WTC11 (cell line): Measurements from ENCODE around the gene TACSTD2. TPM values are rescaled to one million over a fixed set of nuclear protein-coding genes. Genes with fewer than 3 reads are reported as not detected.
"Not testable (repeated sequence)": the region's sequence is repeated elsewhere in the genome, so short reads cannot be mapped to it uniquely, and the experiment has no call there.

Source experiments
- ATAC-seq: fragments of 200-7000 bp; cut with Tn5 transposase; 2 replicates; pipeline ENCODE4 v1.10.0; 2021; ENCODE audit warnings: mild to moderate bottlenecking, moderate library complexity
- CTCF ChIA-PET: fragments of 300-600 bp; sonication (Branson Sonifier 250); formaldehyde crosslinking; loops from one replicate; lab custom pipeline; 2021; ENCODE audit warnings: antibody characterized with exemption; lab: Charles Lee
- POLR2A ChIA-PET: fragments of 350-600 bp; sonication (Branson Sonifier 250); formaldehyde crosslinking; loops from one replicate; lab custom pipeline; 2021; ENCODE audit warnings: antibody characterized with exemption; lab: Charles Lee
- DNase-seq: peaks from one replicate; pipeline ENCODE4 v3.0.0; 2021; ENCODE audit warnings: low spot score
- H3K27ac Mint-ChIP-seq: 2 replicates; pipeline ENCODE4 v1.8.0; 2021; ENCODE audit warnings: mixed read lengths
- H3K27me3 Mint-ChIP-seq: 2 replicates; pipeline ENCODE4 v1.8.0; 2021; ENCODE audit warnings: low read depth, mild to moderate bottlenecking, moderate library complexity, mixed read lengths
- H3K36me3 Mint-ChIP-seq: 2 replicates; pipeline ENCODE4 v1.8.0; 2021; ENCODE audit warnings: mixed read lengths
- H3K4me1 Mint-ChIP-seq: 2 replicates; pipeline ENCODE4 v1.8.0; 2022; ENCODE audit warnings: mixed read lengths
- H3K4me3 Mint-ChIP-seq: 2 replicates; pipeline ENCODE4 v1.8.0; 2021; ENCODE audit warnings: mild to moderate bottlenecking, moderate library complexity, mixed read lengths
- H3K9me3 Mint-ChIP-seq: 2 replicates; pipeline ENCODE4 v1.8.0; 2021; ENCODE audit warnings: mixed read lengths
- ATF1 ChIP-seq: sonication (generic); formaldehyde crosslinking; IDR thresholded peaks from 2 replicates; pipeline ENCODE4 v1.8.1; 2023; ENCODE audit warnings: mild to moderate bottlenecking, moderate library complexity, missing genetic modification reagents
- ATF2 ChIP-seq: sonication (generic); formaldehyde crosslinking; IDR thresholded peaks from 2 replicates; pipeline ENCODE4 v1.8.1; 2022; ENCODE audit warnings: low read depth, missing genetic modification reagents, borderline replicate concordance
- CDX4 ChIP-seq: fragments of 250-450 bp; sonication (Bioruptor Pico); IDR thresholded peaks from 2 replicates; pipeline ENCODE4 v1.9.0; 2021; ENCODE audit warnings: moderate library complexity, mild to moderate bottlenecking, inconsistent platforms, borderline replicate concordance
- CREB1 ChIP-seq: sonication (generic); formaldehyde crosslinking; IDR thresholded peaks from 2 replicates; pipeline ENCODE4 v1.8.0; 2023; ENCODE audit warnings: mild to moderate bottlenecking, missing genetic modification reagents
- EMX1 ChIP-seq: fragments of 250-450 bp; sonication (Bioruptor Pico); IDR thresholded peaks from 2 replicates; pipeline ENCODE4 v1.8.0; 2021; ENCODE audit warnings: mild to moderate bottlenecking
- ESRRA ChIP-seq: sonication (generic); formaldehyde crosslinking; IDR thresholded peaks from 2 replicates; pipeline ENCODE4 v1.8.1; 2022; ENCODE audit warnings: mild to moderate bottlenecking, missing genetic modification reagents, borderline replicate concordance
- JAZF1 ChIP-seq: fragments of 250-450 bp; sonication (Bioruptor Pico); IDR thresholded peaks from 2 replicates; pipeline ENCODE4 v1.9.0; 2021; ENCODE audit warnings: moderate library complexity, mild to moderate bottlenecking, inconsistent platforms
- JUN ChIP-seq: sonication (generic); formaldehyde crosslinking; IDR thresholded peaks from 2 replicates; pipeline ENCODE4 v1.8.0; 2023; ENCODE audit warnings: mild to moderate bottlenecking, missing genetic modification reagents
- NFYB ChIP-seq: sonication (generic); formaldehyde crosslinking; conservative IDR thresholded peaks from 2 replicates; pipeline ENCODE4 v1.8.0; 2022; ENCODE audit warnings: low read depth, missing genetic modification reagents
- RORB ChIP-seq: fragments of 250-450 bp; sonication (Bioruptor Pico); IDR thresholded peaks from 2 replicates; pipeline ENCODE4 v1.9.0; 2021; ENCODE audit warnings: mild to moderate bottlenecking
- SMAD3 ChIP-seq: sonication (generic); formaldehyde crosslinking; IDR thresholded peaks from 2 replicates; pipeline ENCODE4 v1.8.0; 2022; ENCODE audit warnings: missing genetic modification reagents, mild to moderate bottlenecking, borderline replicate concordance
- SP1 ChIP-seq: sonication (generic); formaldehyde crosslinking; conservative IDR thresholded peaks from 2 replicates; pipeline ENCODE4 v1.8.1; 2022; ENCODE audit warnings: missing genetic modification reagents
- TEAD1 ChIP-seq: sonication (generic); formaldehyde crosslinking; IDR thresholded peaks from 2 replicates; pipeline ENCODE4 v1.8.0; 2022; ENCODE audit warnings: mild to moderate bottlenecking, missing genetic modification reagents
- TEAD4 ChIP-seq: sonication (generic); formaldehyde crosslinking; IDR thresholded peaks from 2 replicates; pipeline ENCODE4 v1.8.0; 2022; ENCODE audit warnings: mild to moderate bottlenecking, missing genetic modification reagents
- USF2 ChIP-seq: sonication (generic); formaldehyde crosslinking; IDR thresholded peaks from 2 replicates; pipeline ENCODE4 v1.8.1; 2023; ENCODE audit warnings: mild to moderate bottlenecking, missing genetic modification reagents, moderate library complexity
- ZBTB21 ChIP-seq: sonication (generic); formaldehyde crosslinking; IDR thresholded peaks from 2 replicates; pipeline ENCODE4 v1.8.1; 2023; ENCODE audit warnings: mild to moderate bottlenecking, missing genetic modification reagents, borderline replicate concordance
- ZNF138 ChIP-seq: sonication (generic); formaldehyde crosslinking; conservative IDR thresholded peaks from 2 replicates; pipeline ENCODE4 v1.8.1; 2022; ENCODE audit warnings: mild to moderate bottlenecking, moderate library complexity, missing genetic modification reagents
- ZNF219 ChIP-seq: sonication (generic); formaldehyde crosslinking; IDR thresholded peaks from 2 replicates; pipeline ENCODE4 v1.8.0; 2023; ENCODE audit warnings: missing genetic modification reagents, mild to moderate bottlenecking, borderline replicate concordance
- ZNF396 ChIP-seq: fragments of 250-450 bp; sonication (Bioruptor Pico); IDR thresholded peaks from 2 replicates; pipeline ENCODE4 v1.8.0; 2021; ENCODE audit warnings: mild to moderate bottlenecking, moderate library complexity, borderline replicate concordance
- ZNF416 ChIP-seq: fragments of 250-450 bp; sonication (Bioruptor Pico); IDR thresholded peaks from 2 replicates; pipeline ENCODE4 v1.9.0; 2021; ENCODE audit warnings: mild to moderate bottlenecking, inconsistent platforms
- total RNA-seq: library from RNA; stranded (reverse); gene quantifications from 3 replicates; pipeline ENCODE4 v1.2.3, GENCODE V29; 2021
- TF ChIP-seq, protein P1 (sequence below): sonication (generic); formaldehyde crosslinking; IDR thresholded peaks from 2 replicates; pipeline ENCODE4 v1.8.1; 2022; ENCODE audit warnings: low read depth, mild to moderate bottlenecking, moderate library complexity, missing genetic modification reagents, borderline replicate concordance
- TF ChIP-seq, protein P2 (sequence below): sonication (generic); formaldehyde crosslinking; IDR thresholded peaks from 2 replicates; pipeline ENCODE4 v1.8.1; 2022; ENCODE audit warnings: mild to moderate bottlenecking, moderate library complexity, missing genetic modification reagents

TACSTD2 gene
- total RNA-seq, 1 experiment from 2014 or later: 0.50 TPM

DNA sequence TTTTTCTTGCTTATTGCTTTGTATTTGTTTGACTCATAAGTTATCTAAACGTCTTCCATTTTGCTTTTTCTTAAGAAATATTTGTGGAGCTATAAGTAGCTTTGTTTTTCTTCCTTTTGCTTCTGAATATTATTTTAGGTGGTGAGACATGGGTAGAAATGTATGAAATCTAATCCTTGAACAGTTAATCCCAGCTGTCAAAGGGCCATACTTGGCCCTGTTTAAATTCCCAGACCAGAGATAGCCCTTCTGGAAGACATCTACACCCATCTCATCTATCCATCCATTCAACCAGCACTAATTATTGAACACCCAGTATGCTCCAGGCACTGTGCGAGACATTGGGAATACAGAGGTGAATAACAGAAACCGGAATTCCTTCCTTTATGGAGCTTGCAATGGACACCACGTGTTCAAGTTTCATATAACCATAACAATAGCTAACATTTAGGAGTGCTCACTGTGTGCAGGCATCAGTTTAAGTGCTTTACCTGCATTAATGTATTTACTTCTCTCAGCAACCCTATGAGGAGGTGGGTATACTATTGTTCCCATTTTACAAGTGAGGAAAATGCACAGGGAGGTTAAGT is 8.7 kb downstream of the TACSTD2 start:
- DNase-seq (no peak), ATAC-seq (no peak)
- ChIA-PET POLR2A (no interaction called here), CTCF (interaction anchor here (0.9 kb wide), 1 partner anchor 84 kb away, joined by 3 read pairs; no protein-coding TSS in a partner anchor)
- Mint-ChIP-seq H3K4me1 (peaks cover 47% of the 10 kb centered on the region), H3K27ac (no peak overlapping the region), H3K4me3 (no peak overlapping the region), H3K9me3 (peaks cover 2% of the 10 kb centered on the region), H3K27me3 (no peaks in the 10 kb centered on the region; the same call in 1 of the 2 replicates), H3K36me3 (no peaks in the 10 kb centered on the region)
- TF ChIP-seq JAZF1 (CRISPR knock-in tag) (no peak), JUN (CRISPR knock-in tag) (no peak), ATF2 (CRISPR knock-in tag) (no peak)

GRCh38 chr1:58566339-58566738 is 10.7 kb downstream of the TACSTD2 start:
- H3K4me3 Mint-ChIP-seq: no peak overlapping the region
- H3K27me3 Mint-ChIP-seq: no peaks in the 10 kb centered on the region; the same call in 1 of the 2 replicates
- TF ChIP-seq ZNF219 (CRISPR knock-in tag) (no peak), CREB1 (CRISPR knock-in tag) (no peak), ZBTB21 (CRISPR knock-in tag) (no peak), JAZF1 (CRISPR knock-in tag) (no peak), ESRRA (CRISPR knock-in tag) (no peak), EMX1 (CRISPR knock-in tag) (no peak), JUN (CRISPR knock-in tag) (no peak), SP1 (CRISPR knock-in tag) (no peak), USF2 (no peak), TEAD4 (CRISPR knock-in tag) (no peak), CDX4 (CRISPR knock-in tag) (no peak), TEAD1 (CRISPR knock-in tag) (no peak)
- TF ChIP-seq, protein P1, sequence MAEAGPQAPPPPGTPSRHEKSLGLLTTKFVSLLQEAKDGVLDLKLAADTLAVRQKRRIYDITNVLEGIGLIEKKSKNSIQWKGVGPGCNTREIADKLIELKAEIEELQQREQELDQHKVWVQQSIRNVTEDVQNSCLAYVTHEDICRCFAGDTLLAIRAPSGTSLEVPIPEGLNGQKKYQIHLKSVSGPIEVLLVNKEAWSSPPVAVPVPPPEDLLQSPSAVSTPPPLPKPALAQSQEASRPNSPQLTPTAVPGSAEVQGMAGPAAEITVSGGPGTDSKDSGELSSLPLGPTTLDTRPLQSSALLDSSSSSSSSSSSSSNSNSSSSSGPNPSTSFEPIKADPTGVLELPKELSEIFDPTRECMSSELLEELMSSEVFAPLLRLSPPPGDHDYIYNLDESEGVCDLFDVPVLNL (CRISPR knock-in tag): no peak
- no peaks in the 10 kb centered on the region for H3K36me3 Mint-ChIP-seq
- ChIA-PET POLR2A (no interaction called here), CTCF (interaction anchor here (0.6 to 1.5 kb wide), 2 partner anchors 29 to 86 kb away, joined by 3 to 4 read pairs; no protein-coding TSS in a partner anchor)
- ATAC-seq (peak; percentile 36; the same call in 1 of the 2 replicates), DNase-seq (no peak)
- H3K9me3 Mint-ChIP-seq: peaks cover 4% of the 10 kb centered on the region
- H3K27ac Mint-ChIP-seq: peak overlapping the region; percentile 37; the same call in 1 of the 2 replicates
- H3K4me1 Mint-ChIP-seq: peaks cover 36% of the 10 kb centered on the region

- H3K4me3 Mint-ChIP-seq, H3K27me3 Mint-ChIP-seq, ATAC-seq, H3K27ac Mint-ChIP-seq, CTCF ChIA-PET, H3K36me3 Mint-ChIP-seq, POLR2A ChIA-PET, DNase-seq: not testable (repeated sequence)
- Mint-ChIP-seq H3K9me3 (peaks cover 17% of the 10 kb centered on the region), H3K4me1 (peaks cover 28% of the 10 kb centered on the region)
These were observed 13.3 kb downstream of the TACSTD2 start for GRCh38 chr1:58563715-58564114.

DNA sequence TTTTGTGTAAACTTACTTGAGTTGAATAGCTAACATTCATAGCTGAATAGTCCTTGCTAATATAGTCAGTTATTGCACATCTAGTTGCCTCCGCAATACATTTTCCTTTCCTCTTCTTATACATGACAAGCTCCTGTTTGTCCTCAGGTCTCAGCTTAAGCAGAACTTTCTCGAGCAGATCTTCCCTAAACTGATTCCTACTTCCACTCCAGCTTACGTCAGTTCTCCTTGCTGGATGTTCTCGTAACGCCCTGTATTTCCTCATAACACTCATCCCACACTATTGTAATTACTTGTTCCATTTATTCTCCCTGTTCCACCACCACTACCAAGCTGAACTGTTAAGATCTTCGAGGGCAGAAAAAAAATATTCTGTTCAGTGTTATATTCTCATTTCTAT is 15.4 kb downstream of the TACSTD2 start:
- ChIA-PET POLR2A (no interaction called here), CTCF (no interaction called here)
- DNase-seq: no peak
- peaks cover 17% of the 10 kb centered on the region for H3K9me3 Mint-ChIP-seq
- no peaks in the 10 kb centered on the region; the same call in none of the 2 replicates for H3K27me3 Mint-ChIP-seq
- peaks cover 12% of the 10 kb centered on the region for H3K4me1 Mint-ChIP-seq
- H3K27ac Mint-ChIP-seq: no peak overlapping the region
- H3K36me3 Mint-ChIP-seq: no peaks in the 10 kb centered on the region
- no peak for ATAC-seq
- H3K4me3 Mint-ChIP-seq: no peak overlapping the region
- TF ChIP-seq NFYB (no peak), RORB (CRISPR knock-in tag) (no peak), ZNF138 (CRISPR knock-in tag) (no peak), ZNF416 (CRISPR knock-in tag) (no peak), ZNF396 (CRISPR knock-in tag) (no peak), ATF1 (no peak), SMAD3 (CRISPR knock-in tag) (no peak)
- TF ChIP-seq, protein P2, sequence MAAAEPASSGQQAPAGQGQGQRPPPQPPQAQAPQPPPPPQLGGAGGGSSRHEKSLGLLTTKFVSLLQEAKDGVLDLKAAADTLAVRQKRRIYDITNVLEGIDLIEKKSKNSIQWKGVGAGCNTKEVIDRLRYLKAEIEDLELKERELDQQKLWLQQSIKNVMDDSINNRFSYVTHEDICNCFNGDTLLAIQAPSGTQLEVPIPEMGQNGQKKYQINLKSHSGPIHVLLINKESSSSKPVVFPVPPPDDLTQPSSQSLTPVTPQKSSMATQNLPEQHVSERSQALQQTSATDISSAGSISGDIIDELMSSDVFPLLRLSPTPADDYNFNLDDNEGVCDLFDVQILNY (CRISPR knock-in tag): no peak
